GM12878 (cell line): ENCODE measurements around the gene RAP1GAP2. TPM values are rescaled to one million over a fixed set of nuclear protein-coding genes. Genes with fewer than 3 reads are reported as not detected.

Experiments
- ATAC-seq: fragments of 200-7000 bp; cut with Tn5 transposase; 3 replicates; pipeline ENCODE4 v1.9.1; 2020; ENCODE audit warnings: mild to moderate bottlenecking, moderate library complexity
- BruUV-seq: library from RNA; stranded (reverse); fragments of 400-500 nt; replicated peaks from 2 replicates; lab custom pipeline; 2021; lab: Mats Ljungman, UMichigan
- CTCF ChIA-PET: fragments of 300-600 bp; sonication (Branson Sonifier 250); formaldehyde crosslinking; extraction: SDS; loops from one replicate; lab custom pipeline; 2021; ENCODE audit warnings: inconsistent platforms; lab: Yijun Ruan, JAX
- POLR2A ChIA-PET: fragments of 350-600 bp; formaldehyde crosslinking; extraction: SDS; loops from one replicate; lab custom pipeline; 2021; ENCODE audit warnings: inconsistent platforms; lab: Charles Lee
- RAD21 ChIA-PET: fragments of 300-600 bp; sonication (Branson Sonifier 250); formaldehyde crosslinking; loops from one replicate; lab custom pipeline; 2023; ENCODE audit warnings: antibody characterized with exemption; ENCODE audit not compliant: unreplicated experiment; lab: Charles Lee
- SMC1A ChIA-PET: fragments of 300-600 bp; sonication (Branson Sonifier 250); formaldehyde crosslinking; loops from one replicate; lab custom pipeline; 2023; ENCODE audit not compliant: unreplicated experiment, uncharacterized antibody; lab: Charles Lee
- DNase-seq: peaks from one replicate; pipeline ENCODE4 v3.0.0-alpha.2; 2011; ENCODE audit warnings: low read depth, low spot score
- FAIRE-seq: peaks from 3 replicates; lab custom pipeline; 2011; peaks lifted over from hg19 to GRCh38; lab: Jason Lieb, UNC
- H2AFZ ChIP-seq: 2 replicates; pipeline ENCODE4 v1.6.0; 2011; ENCODE audit warnings: low read depth, low read length, control low read depth; ENCODE audit not compliant: control insufficient read depth
- H3K27ac ChIP-seq: 2 replicates; pipeline ENCODE4 v1.5.1; 2011; ENCODE audit warnings: control low read depth; ENCODE audit not compliant: control insufficient read depth, insufficient read depth
- H3K27me3 ChIP-seq, 2 experiments: replicated peaks in 1 of 2; 2 replicates each; pipeline versions ENCODE4 v1.6.0 to v1.6.1; 2011; ENCODE audit warnings: low read length in 1 of 2; ENCODE audit not compliant: control insufficient read depth in 2 of 2, insufficient read depth in 2 of 2
- H3K36me3 ChIP-seq, 2 experiments: 2 replicates each; pipeline ENCODE4 v1.5.1; 2011; ENCODE audit warnings: low read length in 1 of 2; ENCODE audit not compliant: control insufficient read depth in 2 of 2, insufficient read depth in 2 of 2
- H3K4me1 ChIP-seq: 2 replicates; pipeline ENCODE4 v1.6.1; 2011; ENCODE audit warnings: mild to moderate bottlenecking, low read length, moderate library complexity, mixed read lengths; ENCODE audit not compliant: control insufficient read depth, insufficient read depth
- H3K4me2 ChIP-seq: 2 replicates; pipeline ENCODE4 v1.6.0; 2011; ENCODE audit warnings: control low read depth; ENCODE audit not compliant: control insufficient read depth, insufficient read depth
- H3K4me3 ChIP-seq: fragments of 200-600 bp; sonication (generic); 2 replicates; pipeline ENCODE4 v1.5.1; 2016
- H3K79me2 ChIP-seq: 2 replicates; pipeline ENCODE4 v1.6.0; 2011; ENCODE audit warnings: low read length; ENCODE audit not compliant: control insufficient read depth, insufficient read depth
- H3K9ac ChIP-seq: 2 replicates; pipeline ENCODE4 v1.8.0; 2011; ENCODE audit warnings: low read length, control low read depth, mixed read lengths; ENCODE audit not compliant: control insufficient read depth, insufficient read depth
- H3K9me3 ChIP-seq: replicated peaks from 3 replicates; pipeline ENCODE4 v1.5.1; 2011; ENCODE audit warnings: mild to moderate bottlenecking, low read length; ENCODE audit not compliant: control insufficient read depth, insufficient read depth
- H4K20me1 ChIP-seq: 2 replicates; pipeline ENCODE4 v1.6.0; 2011; ENCODE audit not compliant: control insufficient read depth, insufficient read depth
- CBX5 ChIP-seq: sonication (generic); IDR thresholded peaks from 2 replicates; pipeline ENCODE4 v1.6.1; 2016; ENCODE audit warnings: low read depth, moderate library complexity, mild to moderate bottlenecking, inconsistent platforms
- ESRRA ChIP-seq: IDR thresholded peaks from 2 replicates; pipeline ENCODE4 v1.6.1; 2012; ENCODE audit warnings: mild to moderate bottlenecking, low read length, improper control_type of control experiment
- NFYB ChIP-seq: IDR thresholded peaks from 2 replicates; pipeline ENCODE4 v1.6.1; 2011; ENCODE audit warnings: low read depth, mild to moderate bottlenecking, low read length, improper control_type of control experiment, moderate library complexity; ENCODE audit not compliant: insufficient read depth
- PAX5 ChIP-seq: IDR thresholded peaks from 2 replicates; pipeline ENCODE4 v1.6.1; 2011; ENCODE audit warnings: low read depth, low read length, borderline replicate concordance
- POU2F2 ChIP-seq: IDR thresholded peaks from 3 replicates; pipeline ENCODE4 v1.6.1; 2011; ENCODE audit warnings: low read depth, mild to moderate bottlenecking, low read length, borderline replicate concordance
- WGBS: methylation state at CpG from one replicate; pipeline ENCODE4 v1.1.6; 2016; ENCODE audit warnings: low lambda C conversion rate; ENCODE audit not compliant: insufficient replicate concordance, insufficient coverage; ENCODE audit errors: missing lambda C conversion rate; 5-methylcytosine and 5-hydroxymethylcytosine counted together
- in situ Hi-C: fragments of 300-500 bp; cut with MboI; formaldehyde crosslinking; loops from 9 replicates; pipeline ENCODE4 v1.14.3; 2018; ENCODE audit warnings: mixed read lengths
- intact Hi-C: fragments of 100-400 bp; cut with micrococcal nuclease; formaldehyde crosslinking; loops from one replicate; pipeline ENCODE4 v1.14.2; 2022; ENCODE audit not compliant: unreplicated experiment
- polyA plus RNA-seq, 11 experiments: library from polyadenylated mRNA; depleted of rRNA in 4 of 11; unstranded in 6 of 11; stranded (reverse) in 5 of 11; fragments of >200 nt; fragmentation: Nextera tagmentation in 4 of 11; fragmentation: Illumina TruSeq in 1 of 11; extraction: Ambion mirVana in 4 of 11; extraction: Trizol in 1 of 11; gene quantifications; 1 replicate in 1 of 11; 2 replicates in 10 of 11; pipeline versions ENCODE4 v1.2.1 to v1.2.3, GENCODE V29; 2011 to 2016; ENCODE audit warnings: inconsistent platforms in 2 of 11, missing spikeins in 2 of 11, low read depth in 1 of 11
- total RNA-seq, 4 experiments: library from RNA; depleted of rRNA in 3 of 4; stranded (reverse); fragments of >200 nt in 3 of 4; fragmentation: Illumina TruSeq in 1 of 4; extraction: Trizol in 1 of 4; gene quantifications; 2 replicates each; pipeline versions ENCODE4 v1.2.1 to v1.2.3, GENCODE V29; 2013 to 2021

The RAP1GAP2 gene
- total and polyA plus RNA-seq, 10 of the 15 experiments (the other 5 are each of a cell fraction or from before 2014, with no cell fraction given) = 0.03 to 0.95 (median 0.49) TPM; not detected in 2

DNA sequence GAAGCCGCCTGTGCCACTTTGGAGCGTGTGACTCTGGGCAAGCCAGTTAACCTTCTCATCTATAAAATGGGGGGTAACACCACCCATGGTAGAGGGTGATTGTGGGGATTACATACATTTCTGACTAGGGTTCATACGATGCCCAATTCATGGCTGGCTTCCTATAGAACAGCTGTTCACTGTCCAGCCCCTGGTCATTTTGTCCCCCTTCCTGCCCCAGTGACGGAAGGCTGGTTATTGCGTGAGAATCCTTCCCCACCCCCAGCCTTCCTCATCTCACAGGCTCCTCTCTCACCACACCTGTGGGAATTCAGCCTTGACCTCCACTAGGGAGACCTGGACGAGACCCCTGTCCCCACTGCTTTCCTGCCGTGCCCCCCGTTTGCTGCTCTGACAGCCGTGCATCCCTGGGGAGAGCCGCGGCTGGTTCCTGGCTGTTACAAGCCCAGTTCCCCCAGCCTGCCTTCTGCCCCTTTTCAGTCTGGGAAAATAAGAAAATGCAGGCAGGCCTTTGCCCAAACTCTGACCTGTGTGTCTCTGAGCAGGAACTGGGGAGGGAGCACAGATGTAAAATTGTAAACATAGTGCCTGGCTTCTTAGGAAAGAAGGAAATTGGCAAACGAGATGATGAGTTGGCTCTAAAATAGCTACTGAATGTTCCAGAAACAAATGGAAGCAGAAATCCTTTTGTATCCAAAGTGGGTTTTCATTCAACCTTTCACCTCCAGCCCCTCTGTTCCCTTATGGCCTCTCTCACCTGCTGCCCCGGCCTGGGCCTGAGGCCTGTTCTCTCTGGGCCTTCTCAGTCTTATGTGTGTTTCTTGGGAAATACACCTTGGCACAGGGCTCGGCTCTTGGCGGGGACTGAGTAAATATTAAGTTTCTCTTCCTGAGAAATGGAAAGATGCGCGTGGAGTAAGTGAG, 199.9 kb downstream of the RAP1GAP2 start:
- Histone ChIP-seq H3K4me1 (no peaks in the 10 kb centered on the region), H3K4me2 (no peak overlapping the region), H2AFZ (no peak overlapping the region), H4K20me1 (no peaks in the 10 kb centered on the region), H3K9ac (no peak overlapping the region), H3K36me3 (no peaks in the 10 kb centered on the region), H3K9me3 (no peaks in the 10 kb centered on the region), H3K27ac (no peak overlapping the region), H3K27me3 (no peaks in the 10 kb centered on the region; a peak in 1 of 4 replicates), H3K4me3 (no peak overlapping the region), H3K79me2 (no peaks in the 10 kb centered on the region)
- ATAC-seq = no peak
- in situ Hi-C loops (no loop called here), intact Hi-C loops (no loop called here)
- DNase-seq = no peak
- ChIA-PET CTCF (interaction anchor here (1.1 kb wide), 1 partner anchor 65 kb away, joined by 3 read pairs; no protein-coding TSS in a partner anchor), SMC1A (no interaction called here), RAD21 (no interaction called here), POLR2A (no interaction called here)
- 51% methylated on average over 17 of the region's 17 CpGs for WGBS
- no peak for FAIRE-seq
- no TSS peak for BruUV-seq
- no peak for TF ChIP-seq ESRRA
- TF ChIP-seq PAX5 = no peak
- no peak for TF ChIP-seq CBX5
- no peak for TF ChIP-seq NFYB
- TF ChIP-seq POU2F2 = no peak
